ENCODE results near the gene SNX19.

Gene SNX19

DNA sequence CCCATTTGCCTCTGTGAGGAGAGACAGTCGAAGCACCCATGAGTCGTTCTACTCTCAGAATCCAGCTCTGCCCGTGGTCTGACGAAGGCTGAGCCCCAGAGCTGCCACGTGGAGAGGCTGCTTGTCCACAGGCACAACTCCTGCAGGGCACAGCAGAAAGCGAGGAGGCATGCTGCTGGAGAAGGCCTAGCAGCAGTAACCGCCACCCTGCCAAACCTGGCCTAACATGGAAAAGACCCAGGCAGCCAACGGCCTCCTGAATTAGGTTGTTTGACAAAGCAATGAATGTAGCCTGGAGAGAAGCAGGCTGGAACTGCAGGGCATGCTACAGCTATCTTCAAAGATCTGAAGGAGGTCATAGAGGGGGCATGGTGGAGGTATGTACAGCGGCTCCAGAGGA is 89.7 kb downstream of the SNX19 start:
- no peak for DNase-seq (ENCODE audit: insufficient read length, low spot score)
- no peak for FAIRE-seq

DNA sequence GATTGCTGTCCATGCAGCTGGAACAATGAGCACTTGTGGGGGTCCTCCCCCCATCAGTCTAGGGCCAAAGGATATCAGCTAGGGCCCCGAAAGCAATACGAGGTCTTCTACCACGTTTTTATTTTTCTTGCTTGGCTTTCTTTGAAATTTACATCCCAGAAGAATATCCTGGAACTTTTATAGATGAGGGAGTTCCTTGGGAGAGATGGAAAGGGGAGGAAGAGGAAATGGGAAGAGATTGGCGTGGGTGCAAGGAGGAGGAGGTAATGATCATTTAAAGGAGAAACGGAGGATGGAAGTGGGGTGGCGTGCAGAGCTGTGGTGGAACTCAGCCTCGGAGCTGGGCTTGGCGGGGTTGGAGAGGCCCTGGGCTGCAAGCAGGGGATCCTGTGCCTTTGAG is 90.3 kb downstream of the SNX19 start:
- no peak for DNase-seq (ENCODE audit: insufficient read length, low spot score)
- FAIRE-seq = no peak

DNA sequence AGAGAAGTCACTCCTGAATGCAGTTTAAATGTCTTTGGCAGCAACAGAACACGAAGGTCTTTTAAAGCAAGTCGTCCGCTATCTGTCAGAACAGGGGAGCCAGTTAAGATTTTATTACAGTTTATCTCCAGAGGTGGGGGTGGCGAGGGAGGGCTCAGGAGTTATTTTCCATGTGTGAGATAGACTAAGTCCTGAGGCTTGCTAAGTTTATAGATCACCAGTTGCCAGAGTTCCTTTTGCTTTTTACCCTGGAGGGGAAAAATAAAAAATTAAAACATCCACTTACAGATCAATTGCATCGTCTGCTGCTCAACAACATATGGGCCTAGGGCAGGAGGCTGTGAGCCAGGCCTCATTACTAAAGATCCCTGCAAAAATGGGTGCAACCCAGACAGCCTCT is 90.7 kb downstream of the SNX19 start:
- no peak for FAIRE-seq
- no peak for DNase-seq (ENCODE audit: insufficient read length, low spot score)

Measured in HTR-8/SVneo (cell line).